Prostate gland (tissue), 2 donors: ENCODE measurements around the gene INTS1. TPM values are rescaled to one million over a fixed set of nuclear protein-coding genes. Genes with fewer than 3 reads are reported as not detected.

Source experiments
- DNase-seq: peaks from one replicate; pipeline ENCODE4 v3.0.0-alpha.2; 2019; ENCODE audit warnings: low spot score
- H3K27ac ChIP-seq, 2 donors: fragments of 200-600 bp; sonication (generic); 2 replicates each; pipeline ENCODE4 v1.5.1; 2017 to 2019
- H3K27me3 ChIP-seq: fragments of 200-600 bp; sonication (generic); replicated peaks from 2 replicates; pipeline ENCODE4 v1.5.1; 2019; ENCODE audit not compliant: insufficient read depth
- H3K36me3 ChIP-seq, 2 donors: fragments of 200-600 bp; sonication (generic); 1 replicate in 1 of 2; 2 replicates in 1 of 2; pipeline versions ENCODE4 v1.5.1 to v1.8.1; 2017 to 2019
- H3K4me1 ChIP-seq: fragments of 200-600 bp; sonication (generic); replicated peaks from 2 replicates; pipeline ENCODE4 v1.5.1; 2019
- H3K4me3 ChIP-seq, 2 donors: fragments of 200-600 bp; sonication (generic); 2 replicates each; pipeline ENCODE4 v1.5.1; 2017 to 2019
- H3K9me3 ChIP-seq: fragments of 200-600 bp; sonication (generic); 2 replicates; pipeline ENCODE4 v1.5.1; 2017
- POLR2A ChIP-seq: fragments of 450-650 bp; IDR thresholded peaks from one replicate; pipeline ENCODE4 v1.6.1; 2016; ENCODE audit warnings: antibody characterized with exemption, mild to moderate bottlenecking
- POLR2AphosphoS5 ChIP-seq: sonication (generic); formaldehyde crosslinking; IDR thresholded peaks from one replicate; pipeline ENCODE4 v1.6.1; 2017; ENCODE audit warnings: antibody characterized with exemption
- WGBS: methylation state at CpG from one replicate; pipeline ENCODE4 v1.1.5; 2018; 5-methylcytosine and 5-hydroxymethylcytosine counted together
- intact Hi-C: fragments of 100-400 bp; cut with DNase I; formaldehyde crosslinking; loops from one replicate; pipeline ENCODE4 v1.14.2; 2022
- total RNA-seq, 2 donors: library from RNA; depleted of rRNA; stranded (reverse); fragments of >200 nt; gene quantifications; one replicate each; pipeline ENCODE4 v1.1.0, GENCODE V29; 2016
- TF ChIP-seq, protein P1 (sequence below), 4 experiments: fragments of 200-600 bp in 2 of 4; fragments of 450-650 bp in 2 of 4; sonication (generic) in 2 of 4; IDR thresholded peaks; 1 replicate in 3 of 4; 2 replicates in 1 of 4; pipeline ENCODE4 v1.5.1; 2016 to 2019; ENCODE audit warnings: antibody characterized with exemption in 4 of 4, mild to moderate bottlenecking in 2 of 4, moderate library complexity in 2 of 4

Gene INTS1
- total RNA-seq, 2 donors from 2014 or later = 64.9 to 146 TPM

DNA sequence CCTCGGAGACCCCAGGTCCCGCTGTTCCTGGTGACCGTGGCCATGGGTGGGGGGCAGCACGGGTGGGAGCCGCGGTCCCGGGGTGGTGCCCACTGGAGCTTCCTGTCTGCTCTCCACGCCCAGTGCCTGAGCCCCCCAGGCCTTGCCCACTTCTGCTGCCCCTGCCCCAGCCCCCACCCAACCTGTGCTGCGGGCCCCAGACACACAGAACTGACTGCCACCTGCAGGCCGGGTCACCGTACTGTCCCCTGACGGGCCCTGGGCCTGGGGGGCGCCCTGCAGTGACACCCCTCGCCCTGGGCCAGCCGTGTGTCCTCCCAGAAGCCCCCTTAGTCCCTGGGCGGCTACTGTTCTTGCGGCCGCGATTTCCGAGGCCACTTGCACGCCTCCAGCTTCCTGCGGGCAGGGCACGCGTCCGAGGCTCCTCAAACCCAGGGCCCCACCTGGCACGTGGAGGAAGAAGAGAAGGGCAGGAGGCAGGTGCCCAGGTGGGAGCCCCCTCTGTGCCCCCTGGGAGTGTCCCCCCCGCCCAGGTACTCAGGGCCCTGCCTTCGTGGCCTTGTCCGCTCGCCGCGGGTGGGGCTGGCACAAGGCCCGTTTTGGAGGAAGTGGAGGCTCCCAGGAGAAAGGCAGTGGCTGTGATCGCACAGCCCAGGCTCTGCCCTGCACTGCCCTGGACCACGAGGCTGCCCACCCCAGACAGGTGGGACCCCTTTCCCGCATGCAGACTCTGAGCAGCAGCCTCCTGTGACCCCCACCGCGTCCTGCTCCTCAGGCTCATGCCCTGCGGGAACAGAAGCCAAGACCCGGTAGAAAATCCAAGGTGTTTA is 41.4 kb upstream of the INTS1 start:
- intact Hi-C loops = no loop called here
- Histone ChIP-seq H3K27ac (no peak overlapping the region), H3K4me3 (no peak overlapping the region), H3K36me3 (peaks cover 0 to 13% of the 10 kb centered on the region in 2 donors), H3K27me3 (no peaks in the 10 kb centered on the region), H3K4me1 (no peaks in the 10 kb centered on the region), H3K9me3 (no peaks in the 10 kb centered on the region)
- TF ChIP-seq POLR2A (no peak), POLR2AphosphoS5 (no peak)
- TF ChIP-seq, protein P1, sequence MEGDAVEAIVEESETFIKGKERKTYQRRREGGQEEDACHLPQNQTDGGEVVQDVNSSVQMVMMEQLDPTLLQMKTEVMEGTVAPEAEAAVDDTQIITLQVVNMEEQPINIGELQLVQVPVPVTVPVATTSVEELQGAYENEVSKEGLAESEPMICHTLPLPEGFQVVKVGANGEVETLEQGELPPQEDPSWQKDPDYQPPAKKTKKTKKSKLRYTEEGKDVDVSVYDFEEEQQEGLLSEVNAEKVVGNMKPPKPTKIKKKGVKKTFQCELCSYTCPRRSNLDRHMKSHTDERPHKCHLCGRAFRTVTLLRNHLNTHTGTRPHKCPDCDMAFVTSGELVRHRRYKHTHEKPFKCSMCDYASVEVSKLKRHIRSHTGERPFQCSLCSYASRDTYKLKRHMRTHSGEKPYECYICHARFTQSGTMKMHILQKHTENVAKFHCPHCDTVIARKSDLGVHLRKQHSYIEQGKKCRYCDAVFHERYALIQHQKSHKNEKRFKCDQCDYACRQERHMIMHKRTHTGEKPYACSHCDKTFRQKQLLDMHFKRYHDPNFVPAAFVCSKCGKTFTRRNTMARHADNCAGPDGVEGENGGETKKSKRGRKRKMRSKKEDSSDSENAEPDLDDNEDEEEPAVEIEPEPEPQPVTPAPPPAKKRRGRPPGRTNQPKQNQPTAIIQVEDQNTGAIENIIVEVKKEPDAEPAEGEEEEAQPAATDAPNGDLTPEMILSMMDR (IDR thresholded peaks at IDR 0.05) = no peak
- no peak for DNase-seq
- 81% methylated on average over 35 of the region's 40 CpGs for WGBS

DNA sequence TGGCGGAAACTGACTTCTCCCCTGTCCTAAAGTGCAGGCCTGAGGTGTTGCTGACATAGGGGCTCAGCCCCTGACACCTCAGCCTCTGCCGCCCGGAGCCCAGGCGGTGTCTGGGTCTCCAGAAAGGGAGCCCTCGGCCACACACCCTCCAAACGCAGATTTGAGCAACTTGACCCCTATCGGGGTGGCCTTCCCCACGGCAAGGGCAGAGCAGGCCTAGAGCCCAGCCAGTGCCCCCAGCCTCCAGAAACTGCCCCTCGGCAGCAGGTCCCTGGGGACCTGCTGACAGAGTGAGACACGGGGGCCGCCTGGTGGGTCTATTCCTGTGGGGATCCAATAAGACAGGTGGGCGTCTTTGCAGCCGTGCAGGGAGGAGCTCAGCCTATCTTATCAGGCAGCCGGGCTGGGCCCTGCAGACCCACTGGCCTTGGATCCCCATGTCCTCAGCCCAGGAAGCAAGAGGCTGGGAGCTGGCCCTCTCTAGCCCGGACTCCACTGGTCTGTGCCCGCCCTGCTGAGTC is 40.8 kb upstream of the INTS1 start:
- H3K27ac ChIP-seq = no peak overlapping the region
- TF ChIP-seq, protein P1 (IDR thresholded peaks at IDR 0.05) = no peak
- TF ChIP-seq POLR2A = no peak
- no peak for TF ChIP-seq POLR2AphosphoS5
- DNase-seq = no peak
- WGBS = 91% methylated on average over 16 of the region's 16 CpGs
- no peaks in the 10 kb centered on the region for H3K27me3 ChIP-seq
- H3K36me3 ChIP-seq = peaks cover 4 to 19% of the 10 kb centered on the region in 2 donors
- no peaks in the 10 kb centered on the region for H3K4me1 ChIP-seq
- no peak overlapping the region for H3K4me3 ChIP-seq
- intact Hi-C loops = no loop called here
- H3K9me3 ChIP-seq = no peaks in the 10 kb centered on the region

DNA sequence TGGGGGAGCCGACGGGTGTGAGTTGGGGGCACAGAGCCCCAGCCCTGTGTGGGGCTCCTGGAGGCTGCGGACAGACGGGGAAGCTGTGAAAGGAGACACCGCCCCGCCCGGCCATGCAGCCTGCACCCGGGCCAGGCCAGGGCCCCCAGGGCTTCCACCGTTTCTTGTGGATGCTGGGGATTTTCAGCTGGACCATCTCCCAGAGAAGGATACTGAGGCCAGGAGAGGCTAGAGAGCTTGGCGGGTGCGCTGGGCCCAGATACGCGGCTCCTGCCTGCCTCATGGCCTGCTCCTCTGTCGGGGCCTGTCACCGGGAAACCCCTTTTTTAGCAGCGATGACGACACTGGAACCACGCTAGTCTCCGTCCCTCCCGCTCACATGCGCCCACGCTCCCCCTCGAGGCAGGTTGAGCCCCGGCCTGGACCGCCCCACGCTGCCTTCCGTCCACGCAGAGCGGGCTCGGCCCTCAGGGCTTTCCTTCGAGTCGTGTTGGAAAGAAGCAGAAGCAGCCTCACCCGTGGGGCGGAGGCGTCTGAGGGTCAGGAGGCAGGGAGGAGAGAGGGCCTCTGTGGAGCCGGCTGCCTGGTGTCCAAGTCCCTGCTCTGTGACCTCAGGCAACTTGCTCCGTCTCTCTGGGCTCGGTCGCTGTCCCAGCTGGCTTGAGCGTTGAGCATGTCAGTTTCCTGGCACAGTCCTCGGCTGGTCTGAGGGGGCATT is 40.1 kb upstream of the INTS1 start:
- H3K27ac ChIP-seq = no peak overlapping the region
- intact Hi-C loops = no loop called here
- H3K36me3 ChIP-seq = peaks cover 4 to 22% of the 10 kb centered on the region in 2 donors

DNA sequence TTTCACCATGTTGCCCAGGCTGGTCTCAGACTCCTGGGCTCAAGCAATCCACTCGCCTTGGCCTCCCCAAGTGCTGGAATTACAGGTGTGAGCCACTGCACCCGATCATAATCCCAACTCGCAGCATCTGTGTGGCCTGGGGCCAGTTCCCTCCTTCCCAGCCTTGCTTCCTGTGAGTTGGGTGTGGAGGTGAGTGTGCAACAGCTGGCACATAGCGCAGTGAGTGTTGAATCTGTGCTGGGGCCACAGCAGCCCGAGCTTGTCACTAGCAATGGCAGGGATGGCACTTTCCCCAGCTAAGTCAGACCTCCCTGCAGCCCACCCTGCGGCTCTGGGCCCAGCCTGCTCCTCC is 39.6 kb upstream of the INTS1 start:
- H3K4me1 ChIP-seq = peaks cover 2% of the 10 kb centered on the region
- no peaks in the 10 kb centered on the region for H3K27me3 ChIP-seq
- TF ChIP-seq, protein P1 (IDR thresholded peaks at IDR 0.05) = no peak
- TF ChIP-seq POLR2A = no peak
- intact Hi-C loops = no loop called here
- 89% methylated on average over 6 of the region's 6 CpGs for WGBS
- H3K36me3 ChIP-seq = peaks cover 4 to 22% of the 10 kb centered on the region in 2 donors
- DNase-seq = no peak
- no peak overlapping the region for H3K4me3 ChIP-seq
- H3K9me3 ChIP-seq = no peaks in the 10 kb centered on the region
- no peak overlapping the region for H3K27ac ChIP-seq

More for the DNA sequence above, 40.1 kb upstream of the INTS1 start:
- DNase-seq = no peak
- TF ChIP-seq POLR2A = no peak
- 76% methylated on average over 35 of the region's 41 CpGs for WGBS
- no peaks in the 10 kb centered on the region for H3K9me3 ChIP-seq
- no peaks in the 10 kb centered on the region for H3K4me1 ChIP-seq
- H3K4me3 ChIP-seq = no peak overlapping the region
- no peaks in the 10 kb centered on the region for H3K27me3 ChIP-seq

DNA sequence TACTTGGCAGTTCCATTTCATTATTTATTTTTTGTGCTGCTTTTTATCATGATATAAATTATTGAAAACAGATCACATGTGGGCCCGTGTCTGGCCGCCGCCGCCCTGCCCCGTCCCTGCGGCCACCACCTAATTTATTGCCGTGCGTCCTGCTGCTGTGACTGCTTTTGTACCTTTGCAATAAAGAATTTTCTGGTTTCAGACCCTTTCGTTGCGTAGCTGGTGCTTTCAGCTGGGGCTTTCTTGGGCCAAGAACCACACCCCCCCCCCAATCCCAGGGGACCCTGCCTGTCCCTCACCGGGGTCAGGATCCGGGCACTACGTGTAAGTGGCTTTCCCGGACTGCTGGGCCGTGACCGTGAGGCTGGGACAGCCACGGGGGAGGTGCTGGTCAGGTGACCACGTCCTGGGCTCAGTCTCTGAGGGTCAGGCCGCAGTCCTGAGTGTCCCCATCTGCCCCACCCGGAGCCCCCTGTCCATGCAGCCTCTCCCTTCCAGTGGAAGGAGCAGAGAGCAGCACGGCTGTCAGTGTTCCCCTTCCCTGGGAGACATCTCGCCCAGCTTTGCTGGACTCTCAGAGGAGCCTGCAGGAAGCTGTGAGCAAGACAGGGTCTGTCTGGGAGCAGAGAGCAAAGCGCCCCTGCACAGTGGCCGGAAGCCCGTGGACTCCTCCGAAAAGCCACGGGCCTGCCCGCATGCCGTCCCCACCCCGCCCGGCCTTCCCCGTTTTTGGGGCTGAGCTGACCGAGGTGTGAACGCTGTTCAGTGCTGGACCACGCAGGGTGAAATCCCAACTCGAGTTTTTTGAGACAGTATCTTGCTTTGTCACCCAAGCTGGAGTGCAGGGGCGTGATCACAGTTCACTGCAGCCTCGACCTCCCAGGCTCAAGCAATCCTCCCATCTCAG is 38.9 kb upstream of the INTS1 start:
- TF ChIP-seq, protein P1 (IDR thresholded peaks at IDR 0.05) = no peak
- TF ChIP-seq POLR2AphosphoS5 (no peak), POLR2A (no peak)
- no peaks in the 10 kb centered on the region for H3K9me3 ChIP-seq
- H3K4me3 ChIP-seq = no peak overlapping the region
- no peak for DNase-seq
- H3K27me3 ChIP-seq = no peaks in the 10 kb centered on the region
- intact Hi-C loops = no loop called here
- H3K4me1 ChIP-seq = peaks cover 8% of the 10 kb centered on the region
- 88% methylated on average over 35 of the region's 38 CpGs for WGBS
- peaks cover 4 to 22% of the 10 kb centered on the region in 2 donors for H3K36me3 ChIP-seq
- H3K27ac ChIP-seq = no peak overlapping the region
